H1 (cell line): Measurements from ENCODE around the gene FAM107A. TPM values are rescaled to one million over a fixed set of nuclear protein-coding genes. Genes with fewer than 3 reads are reported as not detected.

Experiments used
- CTCF ChIA-PET: fragments of 300-600 bp; sonication (Branson Sonifier 250); formaldehyde crosslinking; loops from one replicate; lab custom pipeline; 2021; ENCODE audit not compliant: partially characterized antibody; lab: Charles Lee
- POLR2A ChIA-PET: fragments of 300-600 bp; sonication (Branson Sonifier 250); formaldehyde crosslinking; loops from one replicate; lab custom pipeline; 2021; ENCODE audit warnings: inconsistent platforms; ENCODE audit not compliant: partially characterized antibody; lab: Charles Lee
- DNase-seq, 2 experiments: peaks; one replicate each; pipeline versions ENCODE4 v3.0.0 to v3.0.0-alpha.2; 2010 to 2022; ENCODE audit warnings: low spot score in 2 of 2, low read depth in 1 of 2, mixed read lengths in 1 of 2
- FAIRE-seq: peaks from 2 replicates; lab custom pipeline; 2011; peaks lifted over from hg19 to GRCh38; lab: Jason Lieb, UNC
- H2AFZ ChIP-seq: 2 replicates; pipeline ENCODE4 v1.8.1; 2012; ENCODE audit warnings: low read length, inconsistent platforms
- H2AK5ac ChIP-seq: 2 replicates; pipeline ENCODE4 v1.6.1; 2013; ENCODE audit warnings: low read depth, low read length
- H2BK120ac ChIP-seq: replicated peaks from 2 replicates; pipeline ENCODE3; 2013; ENCODE audit warnings: low read depth, low read length, inconsistent platforms
- H2BK12ac ChIP-seq: 2 replicates; pipeline ENCODE4 v1.6.1; 2013; ENCODE audit warnings: low read depth, low read length
- H2BK15ac ChIP-seq: 2 replicates; pipeline ENCODE4 v1.6.1; 2013; ENCODE audit warnings: low read length
- H2BK20ac ChIP-seq: 2 replicates; pipeline ENCODE4 v1.6.1; 2013; ENCODE audit warnings: low read length
- H2BK5ac ChIP-seq: 2 replicates; pipeline ENCODE4 v1.6.1; 2013; ENCODE audit warnings: low read depth, low read length
- H3K14ac ChIP-seq: 2 replicates; pipeline ENCODE4 v1.6.1; 2013; ENCODE audit warnings: inconsistent platforms; ENCODE audit not compliant: insufficient read length
- H3K18ac ChIP-seq: 2 replicates; pipeline ENCODE4 v1.6.1; 2013; ENCODE audit warnings: low read length; ENCODE audit errors: extremely low read depth
- H3K23ac ChIP-seq: 2 replicates; pipeline ENCODE4 v1.6.1; 2013; ENCODE audit warnings: inconsistent platforms; ENCODE audit not compliant: insufficient read length
- H3K23me2 ChIP-seq: 2 replicates; pipeline ENCODE4 v1.6.1; 2013; ENCODE audit warnings: low read depth, low read length
- H3K27ac ChIP-seq: 2 replicates; pipeline ENCODE4 v1.6.1; 2011; ENCODE audit warnings: low read depth, low read length, inconsistent platforms
- H3K27me3 ChIP-seq, 4 experiments: replicated peaks in 1 of 4; 1 replicate in 1 of 4; 2 replicates in 3 of 4; pipeline versions ENCODE4 v1.6.1 to v1.8.1; 2011 to 2013; ENCODE audit warnings: low read length in 3 of 4, mild to moderate bottlenecking in 3 of 4, inconsistent platforms in 2 of 4, mixed read lengths in 2 of 4, moderate library complexity in 1 of 4; ENCODE audit not compliant: control insufficient read depth in 3 of 4, insufficient read depth in 3 of 4; ENCODE audit errors: extremely low read depth in 1 of 4
- H3K36me3 ChIP-seq, 4 experiments: 2 replicates each; pipeline versions ENCODE4 v1.6.1 to v1.8.1; 2011 to 2013; ENCODE audit warnings: mild to moderate bottlenecking in 4 of 4, low read length in 3 of 4, moderate library complexity in 2 of 4, control low read depth in 1 of 4, inconsistent platforms in 1 of 4; ENCODE audit not compliant: insufficient read depth in 4 of 4, control insufficient read depth in 2 of 4
- H3K4ac ChIP-seq: replicated peaks from 2 replicates; pipeline ENCODE3; 2013; ENCODE audit warnings: low read length, low read depth, mixed read lengths, inconsistent platforms; ENCODE audit not compliant: insufficient read length
- H3K4me1 ChIP-seq, 4 experiments: replicated peaks in 1 of 4; 1 replicate in 1 of 4; 2 replicates in 3 of 4; pipeline versions ENCODE4 v1.6.1 to v1.8.1; 2011 to 2013; ENCODE audit warnings: low read length in 3 of 4, inconsistent platforms in 2 of 4, mixed read lengths in 1 of 4; ENCODE audit not compliant: insufficient read depth in 4 of 4, control insufficient read depth in 3 of 4
- H3K4me2 ChIP-seq, 2 experiments: 2 replicates each; pipeline versions ENCODE4 v1.6.1 to v1.8.1; 2011 to 2013; ENCODE audit warnings: low read depth in 2 of 2, low read length in 2 of 2, control low read depth in 1 of 2, inconsistent platforms in 1 of 2, mild to moderate bottlenecking in 1 of 2; ENCODE audit not compliant: insufficient read depth in 1 of 2
- H3K4me3 ChIP-seq, 4 experiments: fragments of 200-600, 300-600 bp in 1 of 4; sonication (generic), shearing (Covaris generic), sonication (Bioruptor Twin) in 1 of 4; 2 replicates each; pipeline versions ENCODE4 v1.5.1 to v1.8.1; 2011 to 2016; ENCODE audit warnings: low read length in 4 of 4, low read depth in 3 of 4, control low read depth in 2 of 4, inconsistent platforms in 2 of 4, mild to moderate bottlenecking in 2 of 4, mixed read lengths in 1 of 4, moderate library complexity in 1 of 4; ENCODE audit not compliant: insufficient read depth in 2 of 4; ENCODE audit errors: extremely low read depth in 1 of 4
- H3K56ac ChIP-seq: replicated peaks from 2 replicates; pipeline ENCODE3; 2013; ENCODE audit warnings: low read depth, mild to moderate bottlenecking, mixed read lengths, low read length, inconsistent platforms; ENCODE audit not compliant: insufficient read length
- H3K79me1 ChIP-seq: 2 replicates; pipeline ENCODE4 v1.6.1; 2013; ENCODE audit warnings: low read depth, low read length, control low read depth
- H3K79me2 ChIP-seq, 2 experiments: 2 replicates each; pipeline versions ENCODE4 v1.6.1 to v1.8.1; 2012 to 2013; ENCODE audit warnings: low read length in 2 of 2, mild to moderate bottlenecking in 2 of 2, inconsistent platforms in 1 of 2; ENCODE audit not compliant: insufficient read depth in 2 of 2, control insufficient read depth in 1 of 2
- H3K9ac ChIP-seq, 4 experiments: replicated peaks in 1 of 4; 1 replicate in 1 of 4; 2 replicates in 3 of 4; pipeline versions ENCODE4 v1.6.1 to v1.8.1; 2011 to 2013; ENCODE audit warnings: low read depth in 3 of 4, low read length in 3 of 4, control low read depth in 2 of 4, mild to moderate bottlenecking in 2 of 4, moderate library complexity in 2 of 4, inconsistent platforms in 1 of 4; ENCODE audit errors: extremely low read depth in 1 of 4
- H3K9me3 ChIP-seq, 2 experiments: 2 replicates each; pipeline versions ENCODE4 v1.6.1 to v1.8.1; 2012 to 2013; ENCODE audit warnings: mild to moderate bottlenecking in 2 of 2, moderate library complexity in 2 of 2, control low read depth in 1 of 2, inconsistent platforms in 1 of 2, low read depth in 1 of 2, low read length in 1 of 2, mixed read lengths in 1 of 2; ENCODE audit not compliant: insufficient read depth in 2 of 2
- H4K20me1 ChIP-seq, 2 experiments: replicated peaks in 1 of 2; 2 replicates each; pipeline versions ENCODE3 to v1.8.1; 2011 to 2013; ENCODE audit warnings: inconsistent platforms in 2 of 2, low read length in 2 of 2, mild to moderate bottlenecking in 1 of 2; ENCODE audit not compliant: insufficient read depth in 2 of 2, control insufficient read depth in 1 of 2
- H4K5ac ChIP-seq: 2 replicates; pipeline ENCODE4 v1.6.1; 2013; ENCODE audit warnings: low read length, low read depth, mixed read lengths, inconsistent platforms; ENCODE audit not compliant: insufficient read length
- H4K8ac ChIP-seq: 2 replicates; pipeline ENCODE4 v1.8.0; 2013; ENCODE audit warnings: mild to moderate bottlenecking, moderate library complexity, low read length, inconsistent platforms; ENCODE audit not compliant: insufficient read depth; ENCODE audit errors: extremely low read depth
- H4K91ac ChIP-seq: replicated peaks from 2 replicates; pipeline ENCODE3; 2013; ENCODE audit warnings: low read length, mixed read lengths, inconsistent platforms; ENCODE audit not compliant: insufficient read length
- BRCA1 ChIP-seq: IDR thresholded peaks from 2 replicates; pipeline ENCODE4 v1.6.1; 2012; ENCODE audit warnings: low read depth, low read length, improper control_type of control experiment
- EGR1 ChIP-seq: IDR thresholded peaks from 2 replicates; pipeline ENCODE4 v1.6.1; 2011; ENCODE audit warnings: low read depth, low read length, borderline replicate concordance
- EZH2 ChIP-seq: fragments of 200-600 bp; sonication (generic); IDR thresholded peaks from 2 replicates; pipeline ENCODE4 v1.7.1; 2012; ENCODE audit warnings: low read depth, mild to moderate bottlenecking, moderate library complexity, low read length, inconsistent platforms; ENCODE audit not compliant: severe bottlenecking
- FOSL1 ChIP-seq: IDR thresholded peaks from 2 replicates; pipeline ENCODE4 v1.6.1; 2011; ENCODE audit warnings: mild to moderate bottlenecking, low read depth, low read length, moderate library complexity; ENCODE audit not compliant: insufficient read depth
- GABPA ChIP-seq: IDR thresholded peaks from 2 replicates; pipeline ENCODE4 v1.6.1; 2011; ENCODE audit warnings: mild to moderate bottlenecking, low read length, moderate library complexity, borderline replicate concordance; ENCODE audit not compliant: insufficient read depth
- HDAC6 ChIP-seq: IDR thresholded peaks from one replicate; pipeline ENCODE4 v1.7.1; 2012; ENCODE audit warnings: low read depth, mild to moderate bottlenecking, inconsistent platforms, low read length, moderate library complexity
- KDM1A ChIP-seq: fragments of 200-600, 300-600 bp; sonication (generic); IDR thresholded peaks from 2 replicates; pipeline ENCODE4 v1.7.1; 2016; ENCODE audit warnings: mild to moderate bottlenecking, low read length, borderline replicate concordance
- KDM4A ChIP-seq: IDR thresholded peaks from one replicate; pipeline ENCODE4 v1.7.1; 2012; ENCODE audit warnings: low read depth, mild to moderate bottlenecking, moderate library complexity, low read length, inconsistent platforms; ENCODE audit not compliant: severe bottlenecking
- RAD21 ChIP-seq, 2 experiments: IDR thresholded peaks in 1 of 2; conservative IDR thresholded peaks in 1 of 2; 2 replicates each; pipeline ENCODE4 v1.6.1; 2011; ENCODE audit warnings: low read depth in 2 of 2, low read length in 2 of 2, improper control_type of control experiment in 1 of 2, inconsistent platforms in 1 of 2, mild to moderate bottlenecking in 1 of 2, moderate library complexity in 1 of 2
- RNF2 ChIP-seq: fragments of 200-900, 300-1000 bp; sonication (generic); IDR thresholded peaks from 2 replicates; pipeline ENCODE4 v1.7.1; 2016; ENCODE audit warnings: borderline replicate concordance, low read depth, mild to moderate bottlenecking, antibody characterized with exemption, low read length; ENCODE audit not compliant: poor library complexity, severe bottlenecking; ENCODE audit errors: missing control alignments
- TAF1 ChIP-seq: IDR thresholded peaks from 2 replicates; pipeline ENCODE4 v1.6.1; 2011; ENCODE audit warnings: mild to moderate bottlenecking, low read depth, low read length
- WGBS, 2 experiments: shearing (Covaris generic) in 1 of 2; methylation state at CpG; one replicate each; pipeline versions ENCODE4 v1.1.6 to v1.1.7; 2013 to 2015; ENCODE audit warnings: low lambda C conversion rate in 2 of 2, mixed read lengths in 2 of 2, inconsistent platforms in 1 of 2, low coverage in 1 of 2, missing lambda C conversion rate in 1 of 2; ENCODE audit not compliant: insufficient replicate concordance in 2 of 2, insufficient coverage in 1 of 2, insufficient read length in 1 of 2; ENCODE audit errors: extremely low coverage in 1 of 2, missing lambda C conversion rate in 1 of 2; 5-methylcytosine and 5-hydroxymethylcytosine counted together
- polyA plus RNA-seq, 7 experiments: library from polyadenylated mRNA; depleted of rRNA in 3 of 7; stranded (reverse) in 5 of 7; unstranded in 2 of 7; fragments of >200 nt in 5 of 7; fragments of 200-250 nt in 2 of 7; gene quantifications; 1 replicate in 5 of 7; 2 replicates in 1 of 7; 4 replicates in 1 of 7; pipeline versions ENCODE4 v1.2.1 to v1.2.3, GENCODE V29; 2011 to 2013; ENCODE audit warnings: missing spikeins in 2 of 7, mixed read lengths in 2 of 7
- total RNA-seq: library from RNA; stranded (reverse); fragmentation: NEBNext Ultra II Directional; extraction: Animal tissue kit (Norgen Biotek cat#: 25700); gene quantifications from 2 replicates; pipeline ENCODE4 v1.2.1, GENCODE V29; 2021

The FAM107A gene
- total and polyA plus RNA-seq, 2 of the 8 experiments (the other 6 are each of a cell fraction or from before 2014, with no cell fraction given), result 0.51 to 0.65 TPM

DNA sequence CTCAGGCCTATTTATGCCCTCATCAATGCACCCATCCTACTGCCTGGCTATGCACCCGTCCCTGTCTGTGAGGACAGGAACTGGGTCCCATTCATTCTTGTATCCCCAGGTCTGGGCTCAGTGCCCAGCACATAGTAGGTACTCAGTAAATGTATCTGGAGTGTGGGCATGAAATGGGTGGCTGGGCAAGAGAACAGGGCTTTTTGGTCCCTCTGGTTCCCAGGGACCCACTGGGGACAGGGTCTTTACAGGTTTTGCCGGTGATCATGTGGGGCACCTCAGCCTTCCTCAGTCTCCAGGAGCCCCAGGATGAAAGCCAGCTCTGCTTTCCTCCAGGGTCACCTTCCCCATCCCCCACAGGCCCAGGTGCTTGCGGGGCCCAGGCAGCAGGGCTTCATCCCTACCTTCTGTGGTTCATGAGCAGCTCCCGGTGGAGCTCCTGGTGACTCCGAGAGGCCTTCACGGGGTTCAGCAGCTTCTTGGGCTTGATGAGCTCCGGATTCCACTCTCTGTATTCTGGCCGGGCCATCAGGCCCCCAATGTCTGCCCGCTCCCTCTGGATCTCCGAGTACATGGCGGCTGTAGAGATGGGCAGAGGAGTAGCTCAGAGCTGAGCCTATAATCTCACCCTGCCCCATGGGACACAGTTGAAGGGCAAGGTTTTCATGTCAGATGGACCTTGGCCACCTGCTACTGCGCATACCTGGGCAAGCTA lies 7.7 kb downstream of the FAM107A start:
- Histone ChIP-seq H2AFZ (no peak overlapping the region), H2BK20ac (0 out of 2 replicates have a peak overlapping the region, but pooled peaks have one; percentile 61), H2BK5ac (no peak overlapping the region), H4K8ac (no peak overlapping the region), H3K36me3 (no peaks in the 10 kb centered on the region), H3K18ac (no peak overlapping the region), H3K27ac (no peak overlapping the region), H2BK120ac (no peak overlapping the region), H3K23ac (no peak overlapping the region), H3K4me2 (no peak overlapping the region), H2BK15ac (peak overlapping the region; percentile 25; the same call in 1 of the 2 replicates), H4K5ac (no peak overlapping the region), H3K14ac (no peak overlapping the region), H3K4me3 (no peak overlapping the region), H3K56ac (no peak overlapping the region), H3K79me1 (no peaks in the 10 kb centered on the region; the same call in 1 of the 2 replicates), H3K4ac (no peak overlapping the region), H3K9me3 (no peaks in the 10 kb centered on the region), H3K23me2 (no peaks in the 10 kb centered on the region; the same call in 1 of the 2 replicates), H2BK12ac (0 out of 2 replicates have a peak overlapping the region, but pooled peaks have one; percentile 75), H4K20me1 (no peaks in the 10 kb centered on the region), H3K9ac (no peak overlapping the region), H2AK5ac (no peak overlapping the region; the same call in 1 of the 2 replicates), H3K79me2 (no peaks in the 10 kb centered on the region), H3K4me1 (peaks cover 6 to 22% (median 16%) of the 10 kb centered on the region in 4 experiments), H3K27me3 (peaks cover 0 to 2% (median 0%) of the 10 kb centered on the region in 4 experiments; a peak in 2 of 7 replicates), H4K91ac (no peak overlapping the region)
- POLR2A ChIA-PET, result interaction anchor here (0.6 to 1.4 kb wide), 4 partner anchors 12 to 236 kb away, joined by 3 to 4 read pairs (median 4); no protein-coding TSS in a partner anchor
- CTCF ChIA-PET, result interaction anchor here (0.6 to 40.0 kb wide), 39 partner anchors 12 to 483 kb away, joined by 3 to 994 read pairs (median 5); partner anchors contain the start of genes ACOX2, FAM107A and FAM3D
- DNase-seq (no peak), FAIRE-seq (no peak)
- 94% methylated on average over 12 of the region's 12 CpGs; no CpG with 5 or more reads in 1 of the 2 experiments for WGBS, 2 experiments
- no peak for TF ChIP-seq RAD21 (IDR thresholded peaks at IDR 0.05 in 1 of 2, conservative IDR thresholded peaks at IDR 0.05 in 1 of 2; ENCODE audit: low read depth in 2 of 2, low read length in 2 of 2)
- TF ChIP-seq FOSL1, result no peak
- TF ChIP-seq HDAC6, result no peak
- no peak for TF ChIP-seq KDM4A
- TF ChIP-seq KDM1A, result no peak
- TF ChIP-seq EZH2, result no peak
- TF ChIP-seq TAF1, result no peak
- no peak for TF ChIP-seq GABPA
- TF ChIP-seq EGR1, result no peak
- TF ChIP-seq RNF2, result no peak
- no peak for TF ChIP-seq BRCA1
